ENCODE measurements around the gene DSCAML1.
"Not testable (repeated sequence)": the region's sequence is repeated elsewhere in the genome, so short reads cannot be mapped to it uniquely, and the experiment has no call there.

DSCAML1 gene

GRCh38 chr11:117421041-117421440 lies 376.0 kb downstream of the DSCAML1 start:
- in situ Hi-C loops (cut with MboI; ENCODE audit: low sequenced_read_pairs), result no loop called here

- in situ Hi-C loops (cut with MboI; ENCODE audit: low sequenced_read_pairs), result no loop called here
These were observed 376.4 kb downstream of the DSCAML1 start for GRCh38 chr11:117420598-117420997.

GRCh38 chr11:117420143-117420485 lies 376.9 kb downstream of the DSCAML1 start:
- in situ Hi-C loops (cut with MboI; ENCODE audit: low sequenced_read_pairs), result no loop called here

- in situ Hi-C loops (cut with MboI; ENCODE audit: low sequenced_read_pairs), result no loop called here
These were observed 377.4 kb downstream of the DSCAML1 start for GRCh38 chr11:117419482-117420142.

- in situ Hi-C loops (cut with MboI; ENCODE audit: low sequenced_read_pairs), result no loop called here
These were observed 378.1 kb downstream of the DSCAML1 start for GRCh38 chr11:117418737-117419481.

GRCh38 chr11:117417856-117418255 lies 379.2 kb downstream of the DSCAML1 start:
- in situ Hi-C loops (cut with MboI; ENCODE audit: low sequenced_read_pairs), result no loop called here

- in situ Hi-C loops (cut with MboI; ENCODE audit: low sequenced_read_pairs), result no loop called here
These were observed 379.7 kb downstream of the DSCAML1 start for GRCh38 chr11:117417342-117417741.

GRCh38 chr11:117415358-117415896 lies 381.6 kb downstream of the DSCAML1 start:
- in situ Hi-C loops (cut with MboI; ENCODE audit: low sequenced_read_pairs), result no loop called here

- in situ Hi-C loops (cut with MboI; ENCODE audit: low sequenced_read_pairs), result no loop called here
These were observed 382.3 kb downstream of the DSCAML1 start for GRCh38 chr11:117414724-117415123.

GRCh38 chr11:117413616-117414015 lies 383.4 kb downstream of the DSCAML1 start:
- in situ Hi-C loops (cut with MboI; ENCODE audit: low sequenced_read_pairs), result no loop called here

GRCh38 chr11:117412653-117413275 lies 384.3 kb downstream of the DSCAML1 start:
- in situ Hi-C loops (cut with MboI; ENCODE audit: low sequenced_read_pairs), result no loop called here

- in situ Hi-C loops (cut with MboI; ENCODE audit: low sequenced_read_pairs), result no loop called here
These were observed 384.8 kb downstream of the DSCAML1 start for GRCh38 chr11:117412176-117412575.

GRCh38 chr11:117411736-117412135 lies 385.3 kb downstream of the DSCAML1 start:
- in situ Hi-C loops (cut with MboI; ENCODE audit: low sequenced_read_pairs), result no loop called here

- in situ Hi-C loops (cut with MboI; ENCODE audit: low sequenced_read_pairs), result no loop called here
These were observed 385.9 kb downstream of the DSCAML1 start for GRCh38 chr11:117410861-117411710.

- in situ Hi-C loops (cut with MboI; ENCODE audit: low sequenced_read_pairs), result no loop called here
These were observed 386.8 kb downstream of the DSCAML1 start for GRCh38 chr11:117410238-117410637.

GRCh38 chr11:117409511-117409910 lies 387.5 kb downstream of the DSCAML1 start:
- in situ Hi-C loops (cut with MboI; ENCODE audit: low sequenced_read_pairs), result no loop called here

GRCh38 chr11:117408356-117408755 lies 388.7 kb downstream of the DSCAML1 start:
- in situ Hi-C loops (cut with MboI; ENCODE audit: low sequenced_read_pairs), result no loop called here

GRCh38 chr11:117407016-117407415 lies 390.0 kb downstream of the DSCAML1 start:
- in situ Hi-C loops (cut with MboI; ENCODE audit: low sequenced_read_pairs), result no loop called here

- in situ Hi-C loops (cut with MboI; ENCODE audit: low sequenced_read_pairs), result not testable (repeated sequence)
These were observed 391.1 kb downstream of the DSCAML1 start for GRCh38 chr11:117405898-117406297.

- in situ Hi-C loops (cut with MboI; ENCODE audit: low sequenced_read_pairs), result not testable (repeated sequence)
These were observed 397.7 kb downstream of the DSCAML1 start for GRCh38 chr11:117399100-117399840.

Data from hTERT RPE-1 (cell line).